RWPE2 (cell line): ENCODE measurements around the gene LRIG2.

Source experiments
- ATAC-seq: fragments of 200-7000 bp; cut with Tn5 transposase; 3 replicates; pipeline ENCODE4 v1.9.1; 2021; ENCODE audit warnings: low read depth
- DNase-seq: peaks from one replicate; pipeline ENCODE4 v3.0.0-alpha.2; 2020; ENCODE audit warnings: low spot score
- H3K27ac ChIP-seq: fragments of 450-650 bp; 2 replicates; pipeline ENCODE4 v1.5.1; 2017; ENCODE audit warnings: mild to moderate bottlenecking; ENCODE audit not compliant: poor library complexity, severe bottlenecking
- H3K27me3 ChIP-seq: fragments of 250-450 bp; sonication (Bioruptor Pico); 2 replicates; pipeline ENCODE4 v1.5.1; 2021; ENCODE audit warnings: mild to moderate bottlenecking, moderate library complexity; ENCODE audit not compliant: insufficient read depth, poor library complexity, severe bottlenecking
- H3K36me3 ChIP-seq: fragments of 250-450 bp; sonication (Bioruptor Pico); 2 replicates; pipeline ENCODE4 v1.5.1; 2020; ENCODE audit warnings: low read depth, mild to moderate bottlenecking, moderate library complexity
- H3K4me1 ChIP-seq: fragments of 250-450 bp; sonication (Bioruptor Pico); 2 replicates; pipeline ENCODE4 v1.5.1; 2021; ENCODE audit warnings: mild to moderate bottlenecking, moderate library complexity; ENCODE audit not compliant: insufficient read depth, poor library complexity, severe bottlenecking
- H3K4me3 ChIP-seq: fragments of 250-450 bp; sonication (Bioruptor Pico); 2 replicates; pipeline ENCODE4 v1.5.1; 2021; ENCODE audit warnings: mild to moderate bottlenecking, moderate library complexity; ENCODE audit not compliant: severe bottlenecking
- H3K9me3 ChIP-seq: fragments of 250-450 bp; sonication (Bioruptor Pico); 2 replicates; pipeline ENCODE4 v1.5.1; 2021; ENCODE audit warnings: mild to moderate bottlenecking, moderate library complexity; ENCODE audit not compliant: severe bottlenecking
- TF ChIP-seq, protein P1 (sequence below): fragments of 450-650 bp; IDR thresholded peaks from one replicate; pipeline ENCODE4 v1.5.1; 2017; ENCODE audit warnings: mild to moderate bottlenecking, moderate library complexity; ENCODE audit not compliant: poor library complexity, severe bottlenecking

Gene LRIG2

GRCh38 chr1:113133759-113134158, 60.8 kb downstream of the LRIG2 start:
- Histone ChIP-seq H3K4me3 (no peak overlapping the region), H3K36me3 (no peaks in the 10 kb centered on the region; the same call in 1 of the 2 replicates), H3K9me3 (no peaks in the 10 kb centered on the region), H3K4me1 (no peaks in the 10 kb centered on the region), H3K27me3 (no peaks in the 10 kb centered on the region), H3K27ac (no peak overlapping the region)
- ATAC-seq (no peak), DNase-seq (no peak)
- TF ChIP-seq, protein P1, sequence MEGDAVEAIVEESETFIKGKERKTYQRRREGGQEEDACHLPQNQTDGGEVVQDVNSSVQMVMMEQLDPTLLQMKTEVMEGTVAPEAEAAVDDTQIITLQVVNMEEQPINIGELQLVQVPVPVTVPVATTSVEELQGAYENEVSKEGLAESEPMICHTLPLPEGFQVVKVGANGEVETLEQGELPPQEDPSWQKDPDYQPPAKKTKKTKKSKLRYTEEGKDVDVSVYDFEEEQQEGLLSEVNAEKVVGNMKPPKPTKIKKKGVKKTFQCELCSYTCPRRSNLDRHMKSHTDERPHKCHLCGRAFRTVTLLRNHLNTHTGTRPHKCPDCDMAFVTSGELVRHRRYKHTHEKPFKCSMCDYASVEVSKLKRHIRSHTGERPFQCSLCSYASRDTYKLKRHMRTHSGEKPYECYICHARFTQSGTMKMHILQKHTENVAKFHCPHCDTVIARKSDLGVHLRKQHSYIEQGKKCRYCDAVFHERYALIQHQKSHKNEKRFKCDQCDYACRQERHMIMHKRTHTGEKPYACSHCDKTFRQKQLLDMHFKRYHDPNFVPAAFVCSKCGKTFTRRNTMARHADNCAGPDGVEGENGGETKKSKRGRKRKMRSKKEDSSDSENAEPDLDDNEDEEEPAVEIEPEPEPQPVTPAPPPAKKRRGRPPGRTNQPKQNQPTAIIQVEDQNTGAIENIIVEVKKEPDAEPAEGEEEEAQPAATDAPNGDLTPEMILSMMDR, result no peak

- Histone ChIP-seq H3K4me3 (no peak overlapping the region), H3K9me3 (no peaks in the 10 kb centered on the region), H3K27me3 (no peaks in the 10 kb centered on the region), H3K27ac (no peak overlapping the region), H3K36me3 (no peaks in the 10 kb centered on the region), H3K4me1 (no peaks in the 10 kb centered on the region)
- DNase-seq (no peak), ATAC-seq (no peak)
- TF ChIP-seq, protein P1, result no peak
These were observed 62.5 kb downstream of the LRIG2 start for GRCh38 chr1:113135460-113135859.

GRCh38 chr1:113136476-113136875, 63.5 kb downstream of the LRIG2 start:
- Histone ChIP-seq H3K36me3 (no peaks in the 10 kb centered on the region), H3K27me3 (no peaks in the 10 kb centered on the region), H3K4me3 (no peak overlapping the region), H3K4me1 (peaks cover under 1% of the 10 kb centered on the region), H3K27ac (no peak overlapping the region), H3K9me3 (no peaks in the 10 kb centered on the region)
- TF ChIP-seq, protein P1, result no peak
- ATAC-seq, result no peak
- no peak for DNase-seq

DNA sequence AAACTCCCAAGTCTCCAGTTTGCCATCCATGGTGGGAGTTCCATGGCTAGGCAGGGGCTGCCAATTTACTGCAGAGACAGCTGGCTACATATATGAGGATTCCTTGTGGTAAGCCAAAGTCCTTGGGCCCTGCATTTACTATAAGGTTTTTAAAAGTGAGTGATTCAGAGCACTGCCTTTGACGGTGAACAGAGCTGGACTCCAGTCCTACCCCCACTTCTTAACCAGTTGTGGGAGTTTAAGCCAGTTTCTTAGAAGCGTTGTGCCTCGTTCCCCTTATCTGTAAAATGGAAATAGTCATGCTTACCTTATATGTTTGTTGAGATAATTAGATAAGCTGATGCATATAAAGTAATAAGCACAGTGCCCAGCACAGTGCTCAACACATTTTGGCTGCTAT, 64.6 kb downstream of the LRIG2 start:
- DNase-seq (no peak), ATAC-seq (no peak)
- peaks cover 8% of the 10 kb centered on the region for H3K4me1 ChIP-seq
- H3K27me3 ChIP-seq, result no peaks in the 10 kb centered on the region
- TF ChIP-seq, protein P1, result no peak
- H3K4me3 ChIP-seq, result no peak overlapping the region
- no peak overlapping the region for H3K27ac ChIP-seq
- no peaks in the 10 kb centered on the region for H3K9me3 ChIP-seq
- H3K36me3 ChIP-seq, result no peaks in the 10 kb centered on the region

- H3K4me3 ChIP-seq, result no peak overlapping the region
- no peak overlapping the region for H3K27ac ChIP-seq
- peaks cover 8% of the 10 kb centered on the region for H3K4me1 ChIP-seq
- no peaks in the 10 kb centered on the region for H3K27me3 ChIP-seq
- H3K36me3 ChIP-seq, result no peaks in the 10 kb centered on the region
- ATAC-seq, result no peak
- no peaks in the 10 kb centered on the region for H3K9me3 ChIP-seq
- no peak for DNase-seq
- TF ChIP-seq, protein P1, result no peak
These were observed 65.8 kb downstream of the LRIG2 start for GRCh38 chr1:113138778-113139177.
